H9 (cell line): Measurements from ENCODE around the gene GRB14. TPM values are rescaled to one million over a fixed set of nuclear protein-coding genes. Genes with fewer than 3 reads are reported as not detected.

Experiments used
- DNase-seq: peaks from one replicate; pipeline ENCODE4 v3.0.0-alpha.2; 2017
- H2AFZ ChIP-seq: one replicate; pipeline ENCODE4 v1.6.1; 2013; ENCODE audit warnings: mild to moderate bottlenecking, low read length, control low read depth, moderate library complexity
- H2AK5ac ChIP-seq: 2 replicates; pipeline ENCODE4 v1.6.1; 2013; ENCODE audit warnings: low read length, control low read depth, mixed read lengths; ENCODE audit not compliant: insufficient read length
- H2BK120ac ChIP-seq: one replicate; pipeline ENCODE4 v1.6.1; 2013; ENCODE audit warnings: low read depth, mild to moderate bottlenecking, low read length, control low read depth, inconsistent platforms; ENCODE audit not compliant: poor library complexity, severe bottlenecking
- H2BK12ac ChIP-seq: 2 replicates; pipeline ENCODE4 v1.6.1; 2013; ENCODE audit warnings: low read length, control low read depth, mixed read lengths, low read depth; ENCODE audit not compliant: insufficient read length
- H2BK15ac ChIP-seq: 2 replicates; pipeline ENCODE4 v1.6.1; 2013; ENCODE audit warnings: low read depth, low read length, control low read depth
- H2BK20ac ChIP-seq: one replicate; pipeline ENCODE4 v1.6.1; 2013; ENCODE audit warnings: low read depth, mild to moderate bottlenecking, low read length, control low read depth, inconsistent platforms; ENCODE audit not compliant: poor library complexity, severe bottlenecking
- H2BK5ac ChIP-seq: 2 replicates; pipeline ENCODE4 v1.6.1; 2013; ENCODE audit warnings: low read length, control low read depth, mixed read lengths; ENCODE audit not compliant: insufficient read length
- H3K14ac ChIP-seq: 2 replicates; pipeline ENCODE4 v1.6.1; 2013; ENCODE audit warnings: low read length, control low read depth; ENCODE audit not compliant: insufficient read depth
- H3K18ac ChIP-seq: 2 replicates; pipeline ENCODE4 v1.6.1; 2013; ENCODE audit warnings: low read depth, mild to moderate bottlenecking, mixed read lengths, low read length, control low read depth; ENCODE audit not compliant: insufficient read length
- H3K23ac ChIP-seq: 2 replicates; pipeline ENCODE4 v1.6.1; 2013; ENCODE audit warnings: low read length, control low read depth, mixed read lengths, low read depth; ENCODE audit not compliant: insufficient read length
- H3K23me2 ChIP-seq: 2 replicates; pipeline ENCODE4 v1.6.1; 2013; ENCODE audit warnings: low read depth, mild to moderate bottlenecking, mixed read lengths, low read length, control low read depth; ENCODE audit not compliant: insufficient read length, poor library complexity, severe bottlenecking
- H3K27ac ChIP-seq: 2 replicates; pipeline ENCODE4 v1.5.1; 2013; ENCODE audit warnings: low read length, control low read depth, mixed read lengths, low read depth; ENCODE audit not compliant: insufficient read length
- H3K27me3 ChIP-seq: 2 replicates; pipeline ENCODE4 v1.6.1; 2013; ENCODE audit warnings: low read length, control low read depth, inconsistent platforms; ENCODE audit not compliant: insufficient read depth
- H3K4ac ChIP-seq: 2 replicates; pipeline ENCODE4 v1.6.1; 2013; ENCODE audit warnings: low read depth, mild to moderate bottlenecking, control low read depth, inconsistent platforms, low read length, moderate library complexity
- H3K4me1 ChIP-seq: 2 replicates; pipeline ENCODE4 v1.6.1; 2013; ENCODE audit warnings: low read length, control low read depth, inconsistent platforms; ENCODE audit not compliant: insufficient read depth
- H3K4me2 ChIP-seq: 2 replicates; pipeline ENCODE4 v1.6.1; 2013; ENCODE audit warnings: low read length, control low read depth, mixed read lengths; ENCODE audit not compliant: insufficient read length, insufficient read depth
- H3K56ac ChIP-seq: 2 replicates; pipeline ENCODE4 v1.6.1; 2013; ENCODE audit warnings: low read depth, mild to moderate bottlenecking, mixed read lengths, low read length, control low read depth; ENCODE audit not compliant: insufficient read length
- H3K79me1 ChIP-seq: 2 replicates; pipeline ENCODE4 v1.6.1; 2013; ENCODE audit warnings: low read depth, mild to moderate bottlenecking, moderate library complexity, low read length, control low read depth, inconsistent platforms; ENCODE audit not compliant: insufficient read depth, poor library complexity, severe bottlenecking
- H3K79me2 ChIP-seq: 2 replicates; pipeline ENCODE4 v1.6.1; 2013; ENCODE audit warnings: low read length, control low read depth, inconsistent platforms; ENCODE audit not compliant: insufficient read depth
- H3K9ac ChIP-seq: 2 replicates; pipeline ENCODE4 v1.6.1; 2013; ENCODE audit warnings: low read length, control low read depth, mixed read lengths; ENCODE audit not compliant: insufficient read length; ENCODE audit errors: extremely low read depth
- H3K9me3 ChIP-seq: one replicate; pipeline ENCODE4 v1.6.1; 2013; ENCODE audit warnings: low read depth, low read length, inconsistent platforms; ENCODE audit not compliant: control insufficient read depth
- H3T11ph ChIP-seq: one replicate; pipeline ENCODE4 v1.6.1; 2013; ENCODE audit warnings: mild to moderate bottlenecking, low read length, control low read depth, inconsistent platforms
- H4K20me1 ChIP-seq: one replicate; pipeline ENCODE4 v1.6.1; 2013; ENCODE audit not compliant: control insufficient read depth, insufficient read length, insufficient read depth
- H4K5ac ChIP-seq: 2 replicates; pipeline ENCODE4 v1.6.1; 2013; ENCODE audit warnings: low read depth, mild to moderate bottlenecking, mixed read lengths, low read length, control low read depth; ENCODE audit not compliant: insufficient read length
- H4K8ac ChIP-seq: replicated peaks from 2 replicates; pipeline ENCODE4 v1.6.1; 2013; ENCODE audit warnings: low read length, control low read depth, mixed read lengths, low read depth; ENCODE audit not compliant: insufficient read length
- H4K91ac ChIP-seq: 2 replicates; pipeline ENCODE4 v1.6.1; 2013; ENCODE audit warnings: low read depth, mild to moderate bottlenecking, moderate library complexity, mixed read lengths, low read length, control low read depth; ENCODE audit not compliant: insufficient read length
- H3K27ac Mint-ChIP-seq, 3 experiments: 2 replicates in 2 of 3; 3 replicates in 1 of 3; pipeline ENCODE4 v1.8.0; 2020 to 2021; ENCODE audit warnings: mixed read lengths in 3 of 3, mild to moderate bottlenecking in 1 of 3, moderate library complexity in 1 of 3
- H3K27me3 Mint-ChIP-seq: 2 replicates; pipeline ENCODE4 v1.8.0; 2021; ENCODE audit warnings: low read depth, mild to moderate bottlenecking, moderate library complexity, mixed read lengths
- H3K36me3 Mint-ChIP-seq, 3 experiments: 2 replicates in 2 of 3; 3 replicates in 1 of 3; pipeline ENCODE4 v1.8.0; 2020 to 2021; ENCODE audit warnings: low read depth in 3 of 3, mixed read lengths in 3 of 3; ENCODE audit not compliant: insufficient read depth in 1 of 3
- H3K4me1 Mint-ChIP-seq, 2 experiments: 2 replicates each; pipeline ENCODE4 v1.8.0; 2020; ENCODE audit warnings: mixed read lengths in 2 of 2
- H3K4me3 Mint-ChIP-seq, 2 experiments: 2 replicates in 1 of 2; 3 replicates in 1 of 2; pipeline ENCODE4 v1.8.0; 2020 to 2021; ENCODE audit warnings: mild to moderate bottlenecking in 2 of 2, mixed read lengths in 2 of 2, moderate library complexity in 1 of 2
- H3K9me3 Mint-ChIP-seq, 2 experiments: 2 replicates in 1 of 2; 3 replicates in 1 of 2; pipeline ENCODE4 v1.8.0; 2020; ENCODE audit warnings: mild to moderate bottlenecking in 2 of 2, mixed read lengths in 2 of 2, moderate library complexity in 1 of 2
- CTCF ChIP-seq: fragments of 200-600 bp; sonication (generic); conservative IDR thresholded peaks from 3 replicates; pipeline ENCODE4 v1.8.0; 2021; ENCODE audit warnings: antibody characterized with exemption, mild to moderate bottlenecking
- WGBS: extraction: QIAGEN DNeasy Blood & Tissue Kit; methylation state at CpG from one replicate; pipeline ENCODE4 v1.1.7; 2013; ENCODE audit warnings: missing lambda C conversion rate, low lambda C conversion rate, mixed read lengths; ENCODE audit not compliant: insufficient read length; ENCODE audit errors: extremely low coverage; 5-methylcytosine and 5-hydroxymethylcytosine counted together
- total RNA-seq: library from RNA; stranded (reverse); gene quantifications from 2 replicates; pipeline ENCODE4 v1.2.1, GENCODE V29; 2021

The GRB14 gene
- total RNA-seq, 1 experiment from 2014 or later: 7.6 TPM

DNA sequence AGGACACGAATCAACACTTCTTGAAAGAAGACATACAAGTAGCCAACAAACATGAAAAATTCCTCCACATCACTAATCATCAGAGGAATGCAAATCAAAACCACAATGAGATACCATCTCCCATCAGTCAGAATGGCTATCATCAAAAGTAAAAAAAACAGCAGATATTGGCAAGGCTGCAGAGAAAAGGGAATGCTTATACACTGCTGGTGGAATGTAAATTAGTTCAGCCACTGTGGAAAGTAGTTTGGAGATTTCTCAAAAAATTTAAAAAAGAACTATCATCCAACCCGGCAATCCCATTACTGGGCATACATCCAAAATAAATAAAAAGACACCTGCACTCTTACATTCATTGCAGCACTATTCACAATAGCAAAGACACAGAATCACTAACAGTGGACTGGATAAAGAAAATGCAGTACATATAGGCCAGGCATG is 78.7 kb downstream of the GRB14 start:
- H3K23ac ChIP-seq: no peak overlapping the region
- no peak overlapping the region for H2BK15ac ChIP-seq
- 0 out of 2 replicates have a peak, but pooled peaks cover 2% of the 10 kb centered on the region for H3K79me2 ChIP-seq
- H2BK5ac ChIP-seq: no peak overlapping the region
- no CpG with 5 or more reads among the region's 2 CpGs for WGBS
- H4K91ac ChIP-seq: no peak overlapping the region
- H3K27me3 ChIP-seq: no peaks in the 10 kb centered on the region
- H3K18ac ChIP-seq: no peak overlapping the region
- Mint-ChIP-seq H3K4me1 (0 out of 4 replicates have a peak, but pooled peaks cover 0 to 2% of the 10 kb centered on the region in 2 experiments), H3K27me3 (no peaks in the 10 kb centered on the region), H3K27ac (no peak overlapping the region), H3K36me3 (peaks cover 6 to 12% (median 8%) of the 10 kb centered on the region in 3 experiments; a peak in 6 of 7 replicates), H3K9me3 (peaks cover 5 to 10% of the 10 kb centered on the region in 2 experiments), H3K4me3 (no peak overlapping the region)
- no peak overlapping the region for H3K14ac ChIP-seq
- H3T11ph ChIP-seq: no peak overlapping the region
- no peak overlapping the region for H2BK120ac ChIP-seq
- TF ChIP-seq CTCF: no peak
- no peak overlapping the region for H2BK12ac ChIP-seq
- H2BK20ac ChIP-seq: no peak overlapping the region
- no peak overlapping the region for H3K27ac ChIP-seq
- no peaks in the 10 kb centered on the region for H4K20me1 ChIP-seq
- H3K4me2 ChIP-seq: no peak overlapping the region
- H3K56ac ChIP-seq: no peak overlapping the region
- H2AFZ ChIP-seq: no peak overlapping the region
- DNase-seq: no peak
- H3K23me2 ChIP-seq: no peaks in the 10 kb centered on the region
- no peak overlapping the region for H3K4ac ChIP-seq
- no peak overlapping the region for H3K9ac ChIP-seq
- no peaks in the 10 kb centered on the region for H3K4me1 ChIP-seq
- no peaks in the 10 kb centered on the region for H3K79me1 ChIP-seq
- no peak overlapping the region for H4K8ac ChIP-seq
- H2AK5ac ChIP-seq: no peak overlapping the region
- no peak overlapping the region for H4K5ac ChIP-seq
- H3K9me3 ChIP-seq: no peaks in the 10 kb centered on the region
